Activated T-cell treated with anti-CD3 and anti-CD28 coated beads for 48 hours (primary cell): ENCODE measurements around the gene MEIOC.
"Not testable (repeated sequence)": the region's sequence is repeated elsewhere in the genome, so short reads cannot be mapped to it uniquely, and the experiment has no call there.

Experiments used
- DNase-seq: peaks from one replicate; pipeline ENCODE4 v3.0.0-alpha.2; 2020; ENCODE audit warnings: low read depth

MEIOC gene

GRCh38 chr17:44655983-44656710 lies at the start of gene MEIOC:
MEIOC (plus strand) TSS chr17:44656468; CDS start chr17:44656614, 146 bp downstream.
- DNase-seq: peak; percentile 52

- no peak for DNase-seq
Measured at GRCh38 chr17:44606658-44607057, 49.6 kb upstream of the MEIOC start.

GRCh38 chr17:44607836-44608690 lies 48.2 kb upstream of the MEIOC start:
- no peak for DNase-seq

GRCh38 chr17:44608727-44609435 lies 47.4 kb upstream of the MEIOC start:
- no peak for DNase-seq

- no peak for DNase-seq
Measured at GRCh38 chr17:44610331-44610730, 45.9 kb upstream of the MEIOC start.

- no peak for DNase-seq
Measured at GRCh38 chr17:44610871-44611270, 45.4 kb upstream of the MEIOC start.

- DNase-seq: no peak
Measured at GRCh38 chr17:44614862-44615261, 41.4 kb upstream of the MEIOC start.

GRCh38 chr17:44618652-44619051 lies 37.6 kb upstream of the MEIOC start:
- DNase-seq: not testable (repeated sequence)

GRCh38 chr17:44623070-44623725 lies 33.1 kb upstream of the MEIOC start:
- DNase-seq: no peak

- no peak for DNase-seq
Measured at GRCh38 chr17:44627513-44628242, 28.6 kb upstream of the MEIOC start.

GRCh38 chr17:44628243-44629188 lies 27.8 kb upstream of the MEIOC start:
- DNase-seq: no peak

GRCh38 chr17:44629314-44629713 lies 27.0 kb upstream of the MEIOC start:
- DNase-seq: no peak

- DNase-seq: no peak
Measured at GRCh38 chr17:44630703-44631102, 25.6 kb upstream of the MEIOC start.

GRCh38 chr17:44633998-44634397 lies 22.3 kb upstream of the MEIOC start:
- no peak for DNase-seq

- DNase-seq: not testable (repeated sequence)
Measured at GRCh38 chr17:44634401-44634800, 21.9 kb upstream of the MEIOC start.

GRCh38 chr17:44636562-44636961 lies 19.7 kb upstream of the MEIOC start:
- no peak for DNase-seq

- DNase-seq: no peak
Measured at GRCh38 chr17:44637066-44637465, 19.2 kb upstream of the MEIOC start.

- DNase-seq: no peak
Measured at GRCh38 chr17:44642834-44643233, 13.4 kb upstream of the MEIOC start.

GRCh38 chr17:44645341-44645740 lies 10.9 kb upstream of the MEIOC start:
- DNase-seq: no peak

- DNase-seq: no peak
Measured at GRCh38 chr17:44646280-44646679, 10.0 kb upstream of the MEIOC start.
